NCI-H1092 (cell line): Measurements from ENCODE around the gene SERINC3.

Experiments used
- DNase-seq: peaks from one replicate; lab custom pipeline; 2025; lab: John Stamatoyannopoulos, UW

The SERINC3 gene

GRCh38 chr20:44532981-44533331, 11.1 kb upstream of the SERINC3 start:
- DNase-seq: no peak

- DNase-seq: no peak
Observed at GRCh38 chr20:44532259-44532980, 10.6 kb upstream of the SERINC3 start.

GRCh38 chr20:44528309-44528708, 6.4 kb upstream of the SERINC3 start:
- DNase-seq: no peak

- no peak for DNase-seq
Observed at GRCh38 chr20:44527716-44528199, 5.9 kb upstream of the SERINC3 start.

GRCh38 chr20:44526129-44526528, 4.3 kb upstream of the SERINC3 start:
- no peak for DNase-seq

- no peak for DNase-seq
Observed at GRCh38 chr20:44523746-44524145, 1.9 kb upstream of the SERINC3 start.

GRCh38 chr20:44522841-44523240, 971 bp upstream of the SERINC3 start:
- no peak for DNase-seq

- no peak for DNase-seq
Observed at GRCh38 chr20:44520881-44521280, 989 bp downstream of the SERINC3 start.

- DNase-seq: no peak
Observed at GRCh38 chr20:44518248-44518647, 3.6 kb downstream of the SERINC3 start.

- no peak for DNase-seq
Observed at GRCh38 chr20:44517454-44517853, 4.4 kb downstream of the SERINC3 start.

GRCh38 chr20:44516491-44516890, 5.4 kb downstream of the SERINC3 start:
- DNase-seq: no peak

- no peak for DNase-seq
Observed at GRCh38 chr20:44513871-44514270, 8.0 kb downstream of the SERINC3 start.

- DNase-seq: no peak
Observed at GRCh38 chr20:44509762-44510161, 12.1 kb downstream of the SERINC3 start.

- no peak for DNase-seq
Observed at GRCh38 chr20:44504402-44505307, 17.2 kb downstream of the SERINC3 start.

GRCh38 chr20:44502968-44503367, 18.9 kb downstream of the SERINC3 start:
- DNase-seq: no peak

GRCh38 chr20:44501448-44501847, 20.4 kb downstream of the SERINC3 start:
- no peak for DNase-seq

GRCh38 chr20:44500221-44500620, 21.6 kb downstream of the SERINC3 start:
- DNase-seq: no peak

GRCh38 chr20:44497761-44498160, 24.1 kb downstream of the SERINC3 start:
- DNase-seq: no peak

- no peak for DNase-seq
Observed at GRCh38 chr20:44496976-44497375, 24.9 kb downstream of the SERINC3 start.

- DNase-seq: no peak
Observed at GRCh38 chr20:44495802-44496481, 25.9 kb downstream of the SERINC3 start.

GRCh38 chr20:44495257-44495656, 26.6 kb downstream of the SERINC3 start:
- DNase-seq: no peak

GRCh38 chr20:44494681-44495080, 27.2 kb downstream of the SERINC3 start:
- no peak for DNase-seq

- no peak for DNase-seq
Observed at GRCh38 chr20:44494266-44494665, 27.6 kb downstream of the SERINC3 start.
